ENCODE data around the gene OOSP3.

The OOSP3 gene

DNA sequence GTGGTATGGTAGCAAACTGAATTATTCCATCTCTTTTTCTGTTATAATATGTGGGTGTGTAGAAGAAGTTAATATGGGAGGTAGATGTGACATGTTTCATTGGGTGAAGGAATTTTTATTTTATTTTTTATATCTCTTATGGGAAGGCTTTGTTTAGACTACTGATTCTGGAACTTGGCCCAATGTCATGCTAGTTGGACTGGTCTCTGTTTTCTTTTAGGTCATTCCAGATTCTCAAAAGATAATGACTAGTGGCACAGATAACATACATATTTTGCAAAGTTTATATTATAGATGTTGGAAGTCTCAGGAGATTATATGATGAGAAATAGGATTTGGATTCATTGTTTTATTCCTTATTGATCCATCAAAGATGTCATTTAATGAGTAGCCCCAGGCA lies 1.3 kb upstream of the OOSP3 start (continued):
- TF ChIP-seq, protein P1, sequence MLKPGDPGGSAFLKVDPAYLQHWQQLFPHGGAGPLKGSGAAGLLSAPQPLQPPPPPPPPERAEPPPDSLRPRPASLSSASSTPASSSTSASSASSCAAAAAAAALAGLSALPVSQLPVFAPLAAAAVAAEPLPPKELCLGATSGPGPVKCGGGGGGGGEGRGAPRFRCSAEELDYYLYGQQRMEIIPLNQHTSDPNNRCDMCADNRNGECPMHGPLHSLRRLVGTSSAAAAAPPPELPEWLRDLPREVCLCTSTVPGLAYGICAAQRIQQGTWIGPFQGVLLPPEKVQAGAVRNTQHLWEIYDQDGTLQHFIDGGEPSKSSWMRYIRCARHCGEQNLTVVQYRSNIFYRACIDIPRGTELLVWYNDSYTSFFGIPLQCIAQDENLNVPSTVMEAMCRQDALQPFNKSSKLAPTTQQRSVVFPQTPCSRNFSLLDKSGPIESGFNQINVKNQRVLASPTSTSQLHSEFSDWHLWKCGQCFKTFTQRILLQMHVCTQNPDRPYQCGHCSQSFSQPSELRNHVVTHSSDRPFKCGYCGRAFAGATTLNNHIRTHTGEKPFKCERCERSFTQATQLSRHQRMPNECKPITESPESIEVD (tag by site-specific recombination; IDR thresholded peaks at IDR 0.05): no peak
- no peak for TF ChIP-seq KLF16 (tag by site-specific recombination; IDR thresholded peaks at IDR 0.05)

DNA sequence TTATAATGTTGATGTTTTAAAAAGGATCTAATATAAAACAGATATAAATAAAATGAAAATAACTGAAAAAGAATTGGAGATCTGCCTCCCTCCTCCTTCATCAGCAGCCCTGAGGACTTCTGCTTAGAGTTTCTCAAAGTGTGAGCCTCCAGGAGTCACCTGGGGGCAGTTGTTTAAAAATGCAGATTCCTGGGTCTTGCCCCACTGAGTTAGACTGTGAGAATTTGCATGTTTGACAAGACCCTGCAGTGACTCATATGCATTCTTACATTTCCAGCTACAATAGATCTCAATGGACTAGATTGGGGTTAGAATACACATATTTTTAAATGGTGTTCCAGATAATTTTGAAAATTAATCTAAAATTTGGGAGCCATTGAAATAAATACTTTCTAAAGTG lies 798 bp upstream of the OOSP3 start:
- Histone ChIP-seq H3K27ac (ENCODE audit: extremely low read depth, low read depth, low read length) (no peak overlapping the region), H3K36me3 (ENCODE audit: control insufficient read depth in 2 of 2, insufficient read depth in 1 of 2, low read length in 2 of 2) (no peaks in the 10 kb centered on the region), H3K9me3 (ENCODE audit: control insufficient read depth, insufficient read depth, low read depth, low read length) (no peaks in the 10 kb centered on the region), H3K4me3 (ENCODE audit: low read depth, low read length) (no peak overlapping the region), H3K4me1 (ENCODE audit: control insufficient read depth, insufficient read depth, low read length) (no peaks in the 10 kb centered on the region)
- TF ChIP-seq ZNF660 (tag by site-specific recombination; IDR thresholded peaks at IDR 0.05) (no peak), MEIS1 (CRISPR knock-in tag; IDR thresholded peaks at IDR 0.05; ENCODE audit: borderline replicate concordance) (no peak), ZNF112 (tag by site-specific recombination; IDR thresholded peaks at IDR 0.05) (no peak), ZNF155 (tag by site-specific recombination; IDR thresholded peaks at IDR 0.05) (no peak), ZNF610 (tag by site-specific recombination; IDR thresholded peaks at IDR 0.05; ENCODE audit: borderline replicate concordance) (no peak), ZFP41 (tag by site-specific recombination; IDR thresholded peaks at IDR 0.05; ENCODE audit: borderline replicate concordance) (no peak), ZNF596 (tag by site-specific recombination; IDR thresholded peaks at IDR 0.05) (no peak), YY1 (tag by site-specific recombination; IDR thresholded peaks at IDR 0.05) (no peak), ZNF830 (tag by site-specific recombination; IDR thresholded peaks at IDR 0.05; ENCODE audit: low read depth) (no peak), ZNF214 (tag by site-specific recombination; IDR thresholded peaks at IDR 0.05; ENCODE audit: borderline replicate concordance) (no peak), ZNF174 (tag by site-specific recombination; IDR thresholded peaks at IDR 0.05) (no peak), ZNF133 (tag by site-specific recombination; IDR thresholded peaks at IDR 0.05) (no peak), ZNF223 (tag by site-specific recombination; IDR thresholded peaks at IDR 0.05) (no peak)
- TF ChIP-seq, protein P2, sequence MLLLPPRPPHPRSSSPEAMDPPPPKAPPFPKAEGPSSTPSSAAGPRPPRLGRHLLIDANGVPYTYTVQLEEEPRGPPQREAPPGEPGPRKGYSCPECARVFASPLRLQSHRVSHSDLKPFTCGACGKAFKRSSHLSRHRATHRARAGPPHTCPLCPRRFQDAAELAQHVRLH (tag by site-specific recombination; IDR thresholded peaks at IDR 0.05): no peak
- TF ChIP-seq, protein P3, sequence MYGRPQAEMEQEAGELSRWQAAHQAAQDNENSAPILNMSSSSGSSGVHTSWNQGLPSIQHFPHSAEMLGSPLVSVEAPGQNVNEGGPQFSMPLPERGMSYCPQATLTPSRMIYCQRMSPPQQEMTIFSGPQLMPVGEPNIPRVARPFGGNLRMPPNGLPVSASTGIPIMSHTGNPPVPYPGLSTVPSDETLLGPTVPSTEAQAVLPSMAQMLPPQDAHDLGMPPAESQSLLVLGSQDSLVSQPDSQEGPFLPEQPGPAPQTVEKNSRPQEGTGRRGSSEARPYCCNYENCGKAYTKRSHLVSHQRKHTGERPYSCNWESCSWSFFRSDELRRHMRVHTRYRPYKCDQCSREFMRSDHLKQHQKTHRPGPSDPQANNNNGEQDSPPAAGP (tag by site-specific recombination; IDR thresholded peaks at IDR 0.05): no peak
- TF ChIP-seq, protein P4, sequence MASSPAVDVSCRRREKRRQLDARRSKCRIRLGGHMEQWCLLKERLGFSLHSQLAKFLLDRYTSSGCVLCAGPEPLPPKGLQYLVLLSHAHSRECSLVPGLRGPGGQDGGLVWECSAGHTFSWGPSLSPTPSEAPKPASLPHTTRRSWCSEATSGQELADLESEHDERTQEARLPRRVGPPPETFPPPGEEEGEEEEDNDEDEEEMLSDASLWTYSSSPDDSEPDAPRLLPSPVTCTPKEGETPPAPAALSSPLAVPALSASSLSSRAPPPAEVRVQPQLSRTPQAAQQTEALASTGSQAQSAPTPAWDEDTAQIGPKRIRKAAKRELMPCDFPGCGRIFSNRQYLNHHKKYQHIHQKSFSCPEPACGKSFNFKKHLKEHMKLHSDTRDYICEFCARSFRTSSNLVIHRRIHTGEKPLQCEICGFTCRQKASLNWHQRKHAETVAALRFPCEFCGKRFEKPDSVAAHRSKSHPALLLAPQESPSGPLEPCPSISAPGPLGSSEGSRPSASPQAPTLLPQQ (tag by site-specific recombination; IDR thresholded peaks at IDR 0.05): no peak
- TF ChIP-seq, protein P5, sequence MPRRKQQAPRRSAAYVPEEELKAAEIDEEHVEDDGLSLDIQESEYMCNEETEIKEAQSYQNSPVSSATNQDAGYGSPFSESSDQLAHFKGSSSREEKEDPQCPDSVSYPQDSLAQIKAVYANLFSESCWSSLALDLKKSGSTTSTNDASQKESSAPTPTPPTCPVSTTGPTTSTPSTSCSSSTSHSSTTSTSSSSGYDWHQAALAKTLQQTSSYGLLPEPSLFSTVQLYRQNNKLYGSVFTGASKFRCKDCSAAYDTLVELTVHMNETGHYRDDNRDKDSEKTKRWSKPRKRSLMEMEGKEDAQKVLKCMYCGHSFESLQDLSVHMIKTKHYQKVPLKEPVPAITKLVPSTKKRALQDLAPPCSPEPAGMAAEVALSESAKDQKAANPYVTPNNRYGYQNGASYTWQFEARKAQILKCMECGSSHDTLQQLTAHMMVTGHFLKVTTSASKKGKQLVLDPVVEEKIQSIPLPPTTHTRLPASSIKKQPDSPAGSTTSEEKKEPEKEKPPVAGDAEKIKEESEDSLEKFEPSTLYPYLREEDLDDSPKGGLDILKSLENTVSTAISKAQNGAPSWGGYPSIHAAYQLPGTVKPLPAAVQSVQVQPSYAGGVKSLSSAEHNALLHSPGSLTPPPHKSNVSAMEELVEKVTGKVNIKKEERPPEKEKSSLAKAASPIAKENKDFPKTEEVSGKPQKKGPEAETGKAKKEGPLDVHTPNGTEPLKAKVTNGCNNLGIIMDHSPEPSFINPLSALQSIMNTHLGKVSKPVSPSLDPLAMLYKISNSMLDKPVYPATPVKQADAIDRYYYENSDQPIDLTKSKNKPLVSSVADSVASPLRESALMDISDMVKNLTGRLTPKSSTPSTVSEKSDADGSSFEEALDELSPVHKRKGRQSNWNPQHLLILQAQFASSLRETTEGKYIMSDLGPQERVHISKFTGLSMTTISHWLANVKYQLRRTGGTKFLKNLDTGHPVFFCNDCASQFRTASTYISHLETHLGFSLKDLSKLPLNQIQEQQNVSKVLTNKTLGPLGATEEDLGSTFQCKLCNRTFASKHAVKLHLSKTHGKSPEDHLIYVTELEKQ (tag by site-specific recombination; IDR thresholded peaks at IDR 0.05; ENCODE audit: borderline replicate concordance): no peak
- TF ChIP-seq, protein P6, sequence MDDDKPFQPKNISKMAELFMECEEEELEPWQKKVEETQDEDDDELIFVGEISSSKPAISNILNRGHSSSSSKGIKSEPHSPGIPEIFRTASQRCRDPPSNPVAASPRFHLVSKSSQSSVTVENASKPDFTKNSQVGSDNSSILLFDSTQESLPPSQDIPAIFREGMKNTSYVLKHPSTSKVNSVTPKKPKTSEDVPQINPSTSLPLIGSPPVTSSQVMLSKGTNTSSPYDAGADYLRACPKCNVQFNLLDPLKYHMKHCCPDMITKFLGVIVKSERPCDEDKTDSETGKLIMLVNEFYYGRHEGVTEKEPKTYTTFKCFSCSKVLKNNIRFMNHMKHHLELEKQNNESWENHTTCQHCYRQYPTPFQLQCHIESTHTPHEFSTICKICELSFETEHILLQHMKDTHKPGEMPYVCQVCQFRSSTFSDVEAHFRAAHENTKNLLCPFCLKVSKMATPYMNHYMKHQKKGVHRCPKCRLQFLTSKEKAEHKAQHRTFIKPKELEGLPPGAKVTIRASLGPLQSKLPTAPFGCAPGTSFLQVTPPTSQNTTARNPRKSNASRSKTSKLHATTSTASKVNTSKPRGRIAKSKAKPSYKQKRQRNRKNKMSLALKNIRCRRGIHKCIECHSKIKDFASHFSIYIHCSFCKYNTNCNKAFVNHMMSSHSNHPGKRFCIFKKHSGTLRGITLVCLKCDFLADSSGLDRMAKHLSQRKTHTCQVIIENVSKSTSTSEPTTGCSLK (tag by site-specific recombination; IDR thresholded peaks at IDR 0.05): no peak
- TF ChIP-seq, protein P7, sequence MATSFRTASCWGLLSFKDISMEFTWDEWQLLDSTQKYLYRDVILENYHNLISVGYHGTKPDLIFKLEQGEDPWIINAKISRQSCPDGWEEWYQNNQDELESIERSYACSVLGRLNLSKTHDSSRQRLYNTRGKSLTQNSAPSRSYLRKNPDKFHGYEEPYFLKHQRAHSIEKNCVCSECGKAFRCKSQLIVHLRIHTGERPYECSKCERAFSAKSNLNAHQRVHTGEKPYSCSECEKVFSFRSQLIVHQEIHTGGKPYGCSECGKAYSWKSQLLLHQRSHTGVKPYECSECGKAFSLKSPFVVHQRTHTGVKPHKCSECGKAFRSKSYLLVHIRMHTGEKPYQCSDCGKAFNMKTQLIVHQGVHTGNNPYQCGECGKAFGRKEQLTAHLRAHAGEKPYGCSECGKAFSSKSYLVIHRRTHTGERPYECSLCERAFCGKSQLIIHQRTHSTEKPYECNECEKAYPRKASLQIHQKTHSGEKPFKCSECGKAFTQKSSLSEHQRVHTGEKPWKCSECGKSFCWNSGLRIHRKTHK (tag by site-specific recombination; IDR thresholded peaks at IDR 0.05): no peak
- ChIA-PET POLR2A (no interaction called here), CTCF (no interaction called here)

All from HEK293 (cell line).